IMR-90 (cell line): ENCODE results near the gene CDC73. TPM values are rescaled to one million over a fixed set of nuclear protein-coding genes. Genes with fewer than 3 reads are reported as not detected.

Experiments
- ATAC-seq: fragments of 200-7000 bp; cut with Tn5 transposase; 2 replicates; pipeline ENCODE4 v1.9.1; 2020; ENCODE audit warnings: low read depth, mild to moderate bottlenecking, moderate library complexity
- BruUV-seq: library from RNA; stranded (reverse); fragments of 400-500 nt; replicated peaks from 2 replicates; lab custom pipeline; 2021; lab: Mats Ljungman, UMichigan
- CTCF ChIA-PET: fragments of 300-600 bp; formaldehyde crosslinking; extraction: SDS; loops from one replicate; lab custom pipeline; 2021; ENCODE audit warnings: antibody characterized with exemption; lab: Yijun Ruan, JAX
- POLR2A ChIA-PET: fragments of 300-600 bp; sonication (Branson Sonifier 250); formaldehyde crosslinking; loops from one replicate; lab custom pipeline; 2022; ENCODE audit warnings: antibody characterized with exemption; ENCODE audit not compliant: unreplicated experiment; lab: Charles Lee
- DNase-seq: peaks from one replicate; pipeline ENCODE4 v3.0.0; 2013
- H2AFZ ChIP-seq: replicated peaks from 2 replicates; pipeline ENCODE3; 2013; ENCODE audit warnings: low read length, mild to moderate bottlenecking; ENCODE audit not compliant: poor library complexity
- H2AK5ac ChIP-seq: 2 replicates; pipeline ENCODE4 v1.6.1; 2013; ENCODE audit warnings: low read depth, low read length, inconsistent platforms
- H2AK9ac ChIP-seq: replicated peaks from 2 replicates; pipeline ENCODE3; 2013; ENCODE audit warnings: mild to moderate bottlenecking, low read depth, low read length, moderate library complexity; ENCODE audit not compliant: poor library complexity
- H2BK120ac ChIP-seq: 2 replicates; pipeline ENCODE4 v1.6.1; 2013; ENCODE audit warnings: low read depth, low read length, inconsistent platforms
- H2BK15ac ChIP-seq: 3 replicates; pipeline ENCODE4 v1.6.1; 2013; ENCODE audit warnings: low read depth, low read length, inconsistent platforms
- H2BK20ac ChIP-seq: 2 replicates; pipeline ENCODE4 v1.6.1; 2013; ENCODE audit warnings: low read depth, mild to moderate bottlenecking, inconsistent platforms, low read length, moderate library complexity
- H2BK5ac ChIP-seq: 2 replicates; pipeline ENCODE4 v1.6.1; 2013; ENCODE audit warnings: mild to moderate bottlenecking, low read depth, low read length, inconsistent platforms; ENCODE audit not compliant: poor library complexity, severe bottlenecking
- H3K14ac ChIP-seq: replicated peaks from 2 replicates; pipeline ENCODE4 v1.6.1; 2013; ENCODE audit warnings: low read depth, low read length, inconsistent platforms
- H3K18ac ChIP-seq: 2 replicates; pipeline ENCODE4 v1.6.1; 2013; ENCODE audit warnings: low read depth, low read length, control low read depth
- H3K23ac ChIP-seq: 2 replicates; pipeline ENCODE4 v1.6.1; 2013; ENCODE audit warnings: low read depth, low read length, inconsistent platforms
- H3K27ac ChIP-seq: 2 replicates; pipeline ENCODE4 v1.5.1; 2013; ENCODE audit warnings: mild to moderate bottlenecking, control low read depth, low read length; ENCODE audit not compliant: insufficient read depth
- H3K27me3 ChIP-seq: 2 replicates; pipeline ENCODE4 v1.6.1; 2013; ENCODE audit warnings: low read length; ENCODE audit not compliant: control insufficient read depth, insufficient read depth
- H3K36me3 ChIP-seq: 2 replicates; pipeline ENCODE4 v1.6.1; 2013; ENCODE audit warnings: low read length, mixed read lengths; ENCODE audit not compliant: control insufficient read depth, insufficient read depth
- H3K4ac ChIP-seq: 2 replicates; pipeline ENCODE4 v1.6.1; 2013; ENCODE audit warnings: low read depth, low read length, inconsistent platforms
- H3K4me1 ChIP-seq: 2 replicates; pipeline ENCODE4 v1.6.1; 2013; ENCODE audit warnings: low read length, mixed read lengths; ENCODE audit not compliant: control insufficient read depth, insufficient read depth
- H3K4me2 ChIP-seq: 2 replicates; pipeline ENCODE4 v1.6.1; 2013; ENCODE audit warnings: low read depth, mild to moderate bottlenecking, control low read depth, low read length, moderate library complexity
- H3K4me3 ChIP-seq: 2 replicates; pipeline ENCODE4 v1.5.1; 2013; ENCODE audit warnings: low read depth, mild to moderate bottlenecking, control low read depth, low read length, moderate library complexity; ENCODE audit not compliant: insufficient read depth
- H3K56ac ChIP-seq: 2 replicates; pipeline ENCODE4 v1.6.1; 2013; ENCODE audit warnings: low read length, inconsistent platforms; ENCODE audit not compliant: insufficient read depth; ENCODE audit errors: extremely low read depth
- H3K79me1 ChIP-seq, 2 experiments: 2 replicates each; pipeline ENCODE4 v1.6.1; 2013; ENCODE audit warnings: low read length in 2 of 2, inconsistent platforms in 1 of 2, low read depth in 1 of 2
- H3K9ac ChIP-seq: 2 replicates; pipeline ENCODE4 v1.6.1; 2013; ENCODE audit warnings: low read depth, low read length, control low read depth
- H3K9me1 ChIP-seq: 2 replicates; pipeline ENCODE4 v1.6.1; 2013; ENCODE audit warnings: low read length, inconsistent platforms; ENCODE audit not compliant: insufficient read depth
- H3K9me3 ChIP-seq: 2 replicates; pipeline ENCODE4 v1.6.1; 2013; ENCODE audit warnings: low read length; ENCODE audit not compliant: control insufficient read depth, insufficient read depth
- H4K20me1 ChIP-seq: 2 replicates; pipeline ENCODE4 v1.6.1; 2013; ENCODE audit warnings: low read length, inconsistent platforms; ENCODE audit not compliant: insufficient read depth
- H4K5ac ChIP-seq: 2 replicates; pipeline ENCODE4 v1.6.1; 2013; ENCODE audit warnings: mild to moderate bottlenecking, low read depth, low read length, control low read depth
- H4K8ac ChIP-seq, 2 experiments: 2 replicates each; pipeline ENCODE4 v1.6.1; 2013; ENCODE audit warnings: low read depth in 2 of 2, low read length in 2 of 2, control low read depth in 1 of 2, inconsistent platforms in 1 of 2
- H4K91ac ChIP-seq: 2 replicates; pipeline ENCODE4 v1.6.1; 2013; ENCODE audit warnings: low read depth, low read length, inconsistent platforms; ENCODE audit not compliant: insufficient read depth
- BHLHE40 ChIP-seq: fragments of 150-350 bp; IDR thresholded peaks from 2 replicates; pipeline ENCODE4 v1.6.1; 2016; ENCODE audit warnings: mild to moderate bottlenecking, low read depth, low read length
- CHD1 ChIP-seq: IDR thresholded peaks from 2 replicates; pipeline ENCODE4 v1.6.1; 2012; ENCODE audit warnings: low read depth, low read length, improper control_type of control experiment
- CTCF ChIP-seq: conservative IDR thresholded peaks from 2 replicates; pipeline ENCODE4 v1.5.1; 2012; ENCODE audit warnings: mild to moderate bottlenecking, low read depth, low read length, improper control_type of control experiment
- FOS ChIP-seq: fragments of 150-350 bp; IDR thresholded peaks from 2 replicates; pipeline ENCODE4 v1.6.1; 2016; ENCODE audit warnings: low read depth, low read length
- MAZ ChIP-seq: IDR thresholded peaks from 2 replicates; pipeline ENCODE4 v1.6.1; 2012; ENCODE audit warnings: low read depth, mild to moderate bottlenecking, low read length, improper control_type of control experiment, moderate library complexity, borderline replicate concordance
- NFE2L2 ChIP-seq: fragments of 150-350 bp; IDR thresholded peaks from 2 replicates; pipeline ENCODE4 v1.6.1; 2016; ENCODE audit warnings: low read depth, mild to moderate bottlenecking, low read length
- RAD21 ChIP-seq: IDR thresholded peaks from 2 replicates; pipeline ENCODE4 v1.6.1; 2012; ENCODE audit warnings: low read length, improper control_type of control experiment
- RCOR1 ChIP-seq: IDR thresholded peaks from 2 replicates; pipeline ENCODE4 v1.6.1; 2012; ENCODE audit warnings: mild to moderate bottlenecking, low read length, improper control_type of control experiment; ENCODE audit not compliant: insufficient replicate concordance
- SMC3 ChIP-seq: fragments of 150-350 bp; IDR thresholded peaks from 2 replicates; pipeline ENCODE4 v1.6.1; 2016; ENCODE audit warnings: low read depth, mild to moderate bottlenecking, antibody characterized with exemption, low read length, moderate library complexity
- USF2 ChIP-seq: fragments of 150-350 bp; IDR thresholded peaks from 2 replicates; pipeline ENCODE4 v1.6.1; 2017; ENCODE audit warnings: mild to moderate bottlenecking, antibody characterized with exemption, low read length, low read depth
- dilution Hi-C: fragments of 300-500 bp; cut with HindIII; formaldehyde crosslinking; loops from one replicate; pipeline ENCODE4 v1.14.3; 2018; ENCODE audit warnings: low sequenced_read_pairs; ENCODE audit not compliant: unreplicated experiment
- in situ Hi-C: fragments of 300-500 bp; cut with MboI; formaldehyde crosslinking; loops from 3 replicates; pipeline ENCODE4 v1.14.3; 2019; ENCODE audit warnings: low sequenced_read_pairs, inconsistent platforms, mixed read lengths
- intact Hi-C: fragments of 100-400 bp; cut with micrococcal nuclease; formaldehyde crosslinking; loops from 2 replicates; pipeline ENCODE4 v1.10.0; 2022
- polyA plus RNA-seq, 3 experiments: library from polyadenylated mRNA; depleted of rRNA; stranded (reverse); fragments of >200 nt; gene quantifications; 2 replicates each; pipeline ENCODE4 v1.2.3, GENCODE V29; 2012; ENCODE audit warnings: low replicate concordance in 1 of 3
- total RNA-seq: library from RNA; depleted of rRNA; stranded (reverse); fragments of >200 nt; gene quantifications from 2 replicates; pipeline ENCODE4 v1.2.3, GENCODE V29; 2012

CDC73 gene
- total and polyA plus RNA-seq, 2 of the 4 experiments (the other 2 are of a cell fraction), result 22.1 to 29.6 TPM

- no peak for TF ChIP-seq USF2
Measured at GRCh38 chr1:193189442-193190095, 67.7 kb downstream of the CDC73 start (continued).

- ChIA-PET POLR2A (no interaction called here), CTCF (interaction anchor here (0.5 to 1.5 kb wide), 10 partner anchors 9 to 963 kb away, joined by 3 to 6 read pairs (median 4); no protein-coding TSS in a partner anchor)
- no peak overlapping the region for H2BK5ac ChIP-seq
- H2BK15ac ChIP-seq, result no peak overlapping the region
- DNase-seq (peak; percentile 33), ATAC-seq (peak; percentile 30; the same call in 1 of the 2 replicates)
- H2AK9ac ChIP-seq, result no peak overlapping the region
- H3K56ac ChIP-seq, result no peak overlapping the region
- in situ Hi-C loops (loop anchor here (25.0 kb wide), 2 partner anchors 372 to 1097 kb away; no protein-coding TSS in a partner anchor), intact Hi-C loops (no loop called here), dilution Hi-C loops (no loop called here)
- H3K9me1 ChIP-seq, result no peaks in the 10 kb centered on the region
- no peak overlapping the region for H3K14ac ChIP-seq
- BruUV-seq, result no TSS peak
- H3K4ac ChIP-seq, result no peak overlapping the region; the same call in 1 of the 2 replicates
- H3K4me3 ChIP-seq, result no peak overlapping the region
- H4K8ac ChIP-seq, result no peak overlapping the region
- peaks cover 5 to 48% of the 10 kb centered on the region in 2 experiments; a peak in 3 of 4 replicates for H3K79me1 ChIP-seq
- peaks cover 3% of the 10 kb centered on the region for H3K9me3 ChIP-seq
- H3K27me3 ChIP-seq, result no peaks in the 10 kb centered on the region
- H2AK5ac ChIP-seq, result no peak overlapping the region
- peaks cover 3% of the 10 kb centered on the region; the same call in 1 of the 2 replicates for H3K4me1 ChIP-seq
- no peak overlapping the region for H3K4me2 ChIP-seq
- H3K18ac ChIP-seq, result peak overlapping the region; percentile 60; the same call in 1 of the 2 replicates
- no peak overlapping the region for H3K23ac ChIP-seq
- peaks cover 7% of the 10 kb centered on the region; the same call in 1 of the 2 replicates for H4K20me1 ChIP-seq
- no peak overlapping the region for H3K9ac ChIP-seq
- no peak overlapping the region for H4K91ac ChIP-seq
- no peak overlapping the region; the same call in 1 of the 2 replicates for H4K5ac ChIP-seq
- no peak overlapping the region for H2AFZ ChIP-seq
- H3K27ac ChIP-seq, result no peak overlapping the region
- no peak overlapping the region for H2BK120ac ChIP-seq
- H2BK20ac ChIP-seq, result no peak overlapping the region
- H3K36me3 ChIP-seq, result peaks cover 3% of the 10 kb centered on the region; the same call in 1 of the 2 replicates
- no peak for TF ChIP-seq SMC3
- TF ChIP-seq CTCF, result peak; percentile 39
- no peak for TF ChIP-seq CHD1
- no peak for TF ChIP-seq USF2
- TF ChIP-seq MAZ, result no peak
- TF ChIP-seq RCOR1, result no peak
- peak; percentile 49 for TF ChIP-seq RAD21
- TF ChIP-seq BHLHE40, result no peak
- TF ChIP-seq FOS, result no peak
- TF ChIP-seq NFE2L2, result no peak
Measured at GRCh38 chr1:193190096-193190744, 68.4 kb downstream of the CDC73 start.
